ENCODE data around the gene GNG12.

DNA sequence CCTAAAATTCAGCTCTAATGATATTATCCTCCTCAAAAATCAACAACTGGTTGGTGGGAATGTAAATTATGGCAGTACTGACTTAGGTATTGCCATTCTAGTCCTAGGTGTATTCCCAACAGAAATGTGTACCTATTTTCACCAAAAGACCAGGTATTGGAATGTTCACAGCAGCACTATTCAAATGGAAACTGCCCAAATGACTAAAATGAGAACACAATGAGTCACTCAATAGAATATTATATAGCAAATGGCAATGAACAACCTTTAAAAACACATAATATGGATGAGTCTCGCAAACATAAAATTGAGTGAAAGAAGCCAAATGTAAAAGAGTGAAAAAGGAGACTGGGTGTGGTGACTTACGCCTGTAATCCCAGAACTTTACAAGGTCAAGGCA, 103.4 kb downstream of the GNG12 start:
- TF ChIP-seq, protein P1, sequence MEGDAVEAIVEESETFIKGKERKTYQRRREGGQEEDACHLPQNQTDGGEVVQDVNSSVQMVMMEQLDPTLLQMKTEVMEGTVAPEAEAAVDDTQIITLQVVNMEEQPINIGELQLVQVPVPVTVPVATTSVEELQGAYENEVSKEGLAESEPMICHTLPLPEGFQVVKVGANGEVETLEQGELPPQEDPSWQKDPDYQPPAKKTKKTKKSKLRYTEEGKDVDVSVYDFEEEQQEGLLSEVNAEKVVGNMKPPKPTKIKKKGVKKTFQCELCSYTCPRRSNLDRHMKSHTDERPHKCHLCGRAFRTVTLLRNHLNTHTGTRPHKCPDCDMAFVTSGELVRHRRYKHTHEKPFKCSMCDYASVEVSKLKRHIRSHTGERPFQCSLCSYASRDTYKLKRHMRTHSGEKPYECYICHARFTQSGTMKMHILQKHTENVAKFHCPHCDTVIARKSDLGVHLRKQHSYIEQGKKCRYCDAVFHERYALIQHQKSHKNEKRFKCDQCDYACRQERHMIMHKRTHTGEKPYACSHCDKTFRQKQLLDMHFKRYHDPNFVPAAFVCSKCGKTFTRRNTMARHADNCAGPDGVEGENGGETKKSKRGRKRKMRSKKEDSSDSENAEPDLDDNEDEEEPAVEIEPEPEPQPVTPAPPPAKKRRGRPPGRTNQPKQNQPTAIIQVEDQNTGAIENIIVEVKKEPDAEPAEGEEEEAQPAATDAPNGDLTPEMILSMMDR (conservative IDR thresholded peaks at IDR 0.05; ENCODE audit: low read depth, low read length), result no peak
- TF ChIP-seq EZH2phosphoT487 (IDR thresholded peaks at IDR 0.05; ENCODE audit: borderline replicate concordance, low read length) (no peak), EZH2 (IDR thresholded peaks at IDR 0.05; ENCODE audit: low read length, unreplicated experiment) (no peak)
